GM12873 (cell line): ENCODE data around the gene RARS2.

ENCODE experiments used
- CTCF ChIP-seq: IDR thresholded peaks from 2 replicates; pipeline ENCODE4 v1.5.1; 2012; ENCODE audit warnings: low read depth, mild to moderate bottlenecking, moderate library complexity, low read length, control low read depth; ENCODE audit not compliant: insufficient read depth; ENCODE audit errors: missing control alignments

The RARS2 gene

GRCh38 chr6:87589693-87590416 lies at the start of gene RARS2, which contains the start of gene ORC3:
RARS2 (minus strand) TSS chr6:87589987; CDS start chr6:87589957, 30 bp downstream.
ORC3 (plus strand) TSS chr6:87590135; CDS start chr6:87590169, 34 bp downstream.
- no peak for TF ChIP-seq CTCF

- TF ChIP-seq CTCF = no peak
Measured at GRCh38 chr6:87639373-87639772, 49.6 kb upstream of the RARS2 start.

GRCh38 chr6:87637106-87637505 lies 47.3 kb upstream of the RARS2 start:
- no peak for TF ChIP-seq CTCF

- TF ChIP-seq CTCF = no peak
Measured at GRCh38 chr6:87636315-87636714, 46.5 kb upstream of the RARS2 start.

- TF ChIP-seq CTCF = no peak
Measured at GRCh38 chr6:87633851-87634250, 44.1 kb upstream of the RARS2 start.

GRCh38 chr6:87630746-87631145 lies 41.0 kb upstream of the RARS2 start:
- TF ChIP-seq CTCF = no peak

- no peak for TF ChIP-seq CTCF
Measured at GRCh38 chr6:87628881-87629280, 39.1 kb upstream of the RARS2 start.

GRCh38 chr6:87628424-87628823 lies 38.6 kb upstream of the RARS2 start:
- TF ChIP-seq CTCF = no peak
